HG03521 (cell line): ENCODE results near the gene GNB1.

Experiments used
- ATAC-seq: cut with Tn5 transposase; IDR thresholded peaks from one replicate; pipeline ENCODE4 v1.9.1; 2021; ENCODE audit warnings: mild to moderate bottlenecking, moderate library complexity; ENCODE audit not compliant: unreplicated experiment

Gene GNB1

DNA sequence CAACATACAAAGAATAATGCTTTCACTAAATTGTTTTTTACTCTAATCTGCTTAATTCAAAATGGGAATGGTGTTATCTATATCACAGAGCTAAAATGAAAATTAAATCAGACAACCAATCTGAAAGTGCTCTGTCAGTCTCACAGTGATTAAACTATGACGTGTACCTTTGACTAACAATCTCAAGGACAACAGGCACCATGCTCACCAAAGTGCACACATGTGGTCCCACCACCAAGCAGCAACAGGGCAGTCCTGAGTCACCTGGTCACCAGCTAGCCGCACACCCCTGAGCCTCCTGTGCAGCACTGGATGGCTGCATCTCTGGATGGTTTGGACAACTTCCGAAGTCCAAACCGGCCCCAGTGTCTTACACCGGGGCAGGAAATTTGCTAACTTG is 58.1 kb downstream of the GNB1 start:
- ATAC-seq = no peak

DNA sequence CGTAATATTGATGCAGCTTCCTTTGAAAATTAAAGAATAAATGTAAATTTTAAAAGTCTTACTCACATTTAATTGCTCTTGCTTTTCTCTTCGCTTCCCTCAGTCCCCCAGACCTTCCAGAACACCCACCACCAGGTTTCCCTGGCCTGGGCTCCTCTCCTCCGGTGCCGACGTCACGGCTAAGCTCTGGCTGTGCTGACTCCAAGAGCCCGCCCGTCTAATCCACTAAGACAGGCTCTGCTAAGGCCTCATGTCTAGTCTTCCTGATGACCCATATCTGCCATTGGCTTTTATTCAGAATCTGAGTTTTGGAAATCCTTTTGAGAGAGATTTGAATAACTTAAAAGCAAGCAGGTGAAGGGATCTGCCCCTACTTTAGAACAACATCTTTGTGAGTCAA is 58.7 kb downstream of the GNB1 start:
- no peak for ATAC-seq

DNA sequence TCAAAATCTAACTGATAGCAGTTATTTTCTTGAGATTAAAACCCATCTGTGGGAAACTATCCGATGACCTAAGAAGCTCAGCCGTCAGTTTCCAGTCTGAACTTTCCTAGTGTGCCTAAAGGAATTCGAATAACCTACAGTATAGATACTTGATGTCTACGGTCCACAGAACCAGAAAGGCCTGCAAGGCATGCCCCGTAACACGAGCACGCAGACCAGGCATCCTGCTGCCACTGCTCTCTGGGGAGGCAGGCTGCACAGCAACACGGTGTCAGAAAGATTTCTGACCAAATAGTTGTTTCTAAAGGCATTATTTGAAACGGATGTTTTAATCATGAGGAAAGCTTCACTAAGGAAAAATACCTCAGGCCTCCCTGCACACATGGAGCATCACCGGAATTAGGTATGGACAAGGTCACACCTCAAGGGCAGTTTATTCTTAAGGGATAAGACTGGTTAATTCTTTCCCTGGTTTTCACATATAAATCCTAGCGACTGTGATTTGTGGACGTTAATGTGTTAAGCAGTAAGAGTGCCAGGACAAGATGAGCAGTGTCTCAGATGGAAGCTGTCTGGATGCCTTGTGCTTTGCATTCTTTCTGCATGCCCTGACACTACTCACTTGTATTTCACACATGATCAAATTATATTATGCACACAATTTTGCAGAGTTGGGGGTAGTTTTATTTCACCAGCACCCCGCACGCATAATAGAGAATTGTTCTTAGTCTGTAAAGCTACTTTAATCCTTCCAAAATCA is 63.6 kb downstream of the GNB1 start:
- ATAC-seq = no peak

DNA sequence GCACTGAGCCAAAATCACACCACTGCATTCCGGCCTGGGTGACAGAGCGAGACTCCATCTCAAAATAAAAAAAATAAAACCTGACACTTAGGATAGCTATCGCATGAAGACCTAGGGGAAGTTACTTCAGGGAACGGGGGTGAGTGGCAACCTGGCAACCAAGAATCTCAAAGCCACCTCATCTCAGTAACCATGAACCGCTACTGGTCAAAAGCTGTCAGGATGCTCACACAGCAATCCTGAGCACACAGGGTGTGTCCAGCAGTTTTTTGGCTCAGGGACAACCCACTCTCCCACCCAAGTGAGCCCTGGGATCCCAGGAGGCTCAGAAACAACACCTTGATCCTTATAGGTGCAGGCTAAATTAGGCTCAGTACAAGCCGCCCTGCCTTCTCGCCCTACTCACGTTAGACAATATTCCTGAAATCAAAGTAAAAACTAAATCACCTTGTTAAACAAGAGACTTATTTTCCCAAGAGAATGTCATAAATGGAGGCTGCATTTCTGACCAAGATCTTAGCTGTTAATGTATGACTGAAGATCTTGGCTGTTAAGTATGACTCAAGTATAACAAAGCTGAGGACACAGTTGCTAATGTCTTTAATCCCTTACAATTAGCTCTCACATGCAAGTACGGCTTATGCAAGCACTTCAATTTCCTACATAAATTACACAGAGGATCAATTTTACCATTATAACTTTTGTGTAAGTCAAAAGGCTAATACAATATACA is 64.4 kb downstream of the GNB1 start:
- no peak for ATAC-seq

DNA sequence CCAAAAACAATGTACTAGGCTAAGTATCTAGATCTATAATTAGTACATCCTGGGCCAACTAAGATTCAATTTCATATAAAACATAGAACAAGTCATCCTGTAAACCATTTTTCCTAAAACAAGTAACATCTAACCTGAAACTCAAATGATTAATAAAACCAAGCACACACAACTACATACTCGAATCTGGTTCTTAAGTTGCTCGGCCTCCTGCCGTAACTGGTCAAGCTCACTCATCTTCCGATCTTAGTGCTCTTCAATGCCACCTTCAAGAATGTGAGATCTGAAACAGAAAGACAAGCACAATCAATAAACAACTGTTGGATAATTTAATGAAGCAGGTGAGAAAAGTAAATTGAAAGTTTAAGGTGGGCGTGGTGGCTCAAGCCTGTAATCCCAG is 65.7 kb downstream of the GNB1 start:
- ATAC-seq = no peak

DNA sequence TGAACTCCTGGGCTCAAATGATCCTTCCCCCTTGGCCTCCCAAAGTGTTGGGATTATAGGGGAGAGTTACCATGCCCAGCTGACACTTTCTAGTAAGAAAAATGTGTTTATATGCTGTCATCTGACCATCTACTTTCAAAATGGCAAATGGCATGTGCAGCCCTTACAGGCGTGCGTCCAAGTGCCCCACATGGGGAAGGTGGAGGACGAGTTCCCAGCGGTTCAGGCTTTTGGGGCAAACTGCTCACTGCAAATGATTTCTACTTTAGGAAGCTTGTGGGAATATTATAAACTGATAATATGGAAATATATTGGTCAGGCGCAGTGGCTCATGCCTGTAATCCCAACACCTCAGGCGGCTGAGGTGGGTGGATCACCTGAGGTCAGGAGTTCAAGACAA is 71.1 kb downstream of the GNB1 start:
- no peak for ATAC-seq

DNA sequence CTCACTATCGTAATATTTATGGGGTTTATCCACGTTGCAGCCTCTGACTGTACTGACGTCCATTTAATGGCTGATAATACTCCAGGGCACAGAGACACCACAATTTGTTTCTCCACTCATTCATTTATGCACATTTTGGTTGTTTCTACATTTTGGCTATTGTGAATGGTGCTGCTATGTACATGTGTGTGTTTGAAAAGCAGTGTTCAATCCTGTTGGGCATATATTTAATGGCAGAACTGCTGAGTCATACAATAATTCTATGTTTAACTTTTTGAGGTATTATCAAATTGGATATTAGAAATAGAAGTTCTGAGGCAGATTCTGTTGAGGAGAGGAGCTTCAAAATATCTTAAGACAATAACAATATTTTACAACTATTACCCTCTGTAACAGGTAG is 73.7 kb downstream of the GNB1 start:
- ATAC-seq = no peak

DNA sequence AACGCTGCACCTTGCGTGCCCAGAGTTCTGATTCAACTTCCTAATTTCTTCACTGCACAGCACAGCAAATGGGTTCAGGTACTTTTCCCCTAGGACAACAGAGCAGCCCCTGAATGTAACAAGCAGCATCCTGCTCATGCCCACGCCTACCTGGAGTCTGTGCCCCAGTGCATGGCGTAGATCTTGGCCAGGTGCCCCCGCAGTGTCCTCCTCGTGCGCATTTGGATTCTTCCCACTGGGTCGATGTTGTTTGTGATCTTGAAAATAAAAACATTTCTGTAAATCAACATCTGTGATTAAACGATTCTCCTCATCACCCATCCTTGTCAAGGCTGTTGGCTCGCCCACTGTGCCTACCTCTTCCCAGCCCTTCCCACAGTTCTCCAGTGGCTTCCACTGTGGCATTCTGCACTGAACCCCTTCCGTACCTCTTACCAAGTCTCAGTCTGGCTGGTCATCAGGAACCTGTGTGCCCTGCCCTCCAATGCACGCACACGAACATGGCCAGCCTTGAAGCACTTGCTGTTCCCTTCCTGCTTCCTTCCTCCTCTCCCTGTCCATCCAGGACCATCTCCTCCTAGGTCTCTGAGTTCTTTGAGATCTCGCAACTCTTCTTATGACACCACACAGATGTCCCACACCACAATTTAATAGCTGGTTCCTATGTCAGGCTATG is 75.1 kb downstream of the GNB1 start:
- no peak for ATAC-seq

DNA sequence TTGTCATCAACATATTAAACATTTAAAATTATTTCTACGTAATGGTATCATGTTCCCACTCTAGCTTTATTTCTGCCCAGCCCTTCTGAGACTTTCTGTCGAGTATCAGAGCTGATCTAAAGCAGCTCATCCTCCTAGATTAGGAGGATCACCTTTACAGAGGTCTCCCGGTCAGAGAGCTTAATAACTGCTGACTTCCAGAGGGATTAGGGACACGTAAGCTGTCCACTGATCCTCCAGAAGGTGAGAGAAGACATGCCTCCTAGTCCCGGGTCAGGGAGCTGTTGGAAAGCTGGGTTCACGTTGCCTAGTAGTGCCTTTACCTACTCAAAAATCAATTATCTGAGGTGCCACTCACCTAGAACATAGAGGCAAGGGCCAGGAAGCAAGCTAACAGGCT is 81.4 kb downstream of the GNB1 start:
- ATAC-seq = no peak

DNA sequence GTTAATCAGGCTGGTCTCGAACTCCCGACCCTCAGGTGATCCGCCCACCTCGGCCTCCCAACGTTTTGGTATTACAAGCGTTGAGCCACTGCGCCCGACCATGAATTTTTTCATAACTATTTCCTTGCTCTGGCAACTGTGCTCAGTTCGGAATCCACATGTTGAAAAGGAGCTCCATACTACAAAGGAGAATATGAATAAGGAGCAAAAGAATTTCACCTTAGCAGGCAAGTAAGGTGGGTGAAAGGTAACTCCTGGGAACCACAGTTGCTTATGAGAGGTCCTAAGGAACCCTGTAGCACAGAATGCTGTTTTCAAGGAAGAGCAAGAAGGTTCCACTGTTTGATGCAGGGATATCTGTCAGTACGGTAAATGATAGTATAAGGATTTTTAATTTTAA is 82.7 kb downstream of the GNB1 start:
- ATAC-seq = no peak

DNA sequence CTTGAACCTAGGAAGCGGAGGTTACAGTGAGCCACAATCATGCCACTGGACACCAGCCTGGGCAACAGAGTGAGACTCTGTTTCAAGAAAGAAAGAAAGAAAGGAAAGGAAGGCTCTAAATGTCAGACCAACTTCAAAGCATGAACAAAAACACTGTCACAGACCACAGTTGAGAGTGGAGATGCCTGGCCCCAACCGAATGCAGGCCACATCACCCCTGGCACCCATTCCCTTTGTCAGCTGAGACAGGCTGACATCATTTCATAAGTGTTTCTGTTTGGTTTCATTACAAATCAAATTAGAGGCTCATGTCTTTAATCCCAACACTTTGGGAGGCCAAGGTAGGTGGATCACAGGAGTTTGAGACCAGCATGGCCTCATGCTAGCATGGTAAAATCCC is 84.0 kb downstream of the GNB1 start:
- no peak for ATAC-seq

DNA sequence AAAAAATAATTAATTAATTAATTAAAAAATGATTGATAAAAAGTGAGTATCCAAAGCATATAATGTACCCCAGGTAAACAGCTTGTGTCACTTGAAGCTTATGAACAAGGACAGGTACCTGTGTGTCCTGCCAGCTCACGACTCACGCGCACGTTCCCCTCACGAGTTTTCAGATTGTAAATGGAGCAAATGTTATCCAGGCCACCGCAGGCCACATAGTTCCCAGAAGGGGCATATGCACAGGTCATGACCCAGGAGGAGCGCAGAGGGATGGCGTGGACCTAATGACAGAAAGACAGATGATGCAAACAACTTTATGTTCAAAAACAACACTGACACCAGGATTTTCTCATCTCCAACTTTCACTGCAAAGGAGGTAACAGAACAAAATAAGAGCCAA is 86.6 kb downstream of the GNB1 start:
- ATAC-seq = no peak

DNA sequence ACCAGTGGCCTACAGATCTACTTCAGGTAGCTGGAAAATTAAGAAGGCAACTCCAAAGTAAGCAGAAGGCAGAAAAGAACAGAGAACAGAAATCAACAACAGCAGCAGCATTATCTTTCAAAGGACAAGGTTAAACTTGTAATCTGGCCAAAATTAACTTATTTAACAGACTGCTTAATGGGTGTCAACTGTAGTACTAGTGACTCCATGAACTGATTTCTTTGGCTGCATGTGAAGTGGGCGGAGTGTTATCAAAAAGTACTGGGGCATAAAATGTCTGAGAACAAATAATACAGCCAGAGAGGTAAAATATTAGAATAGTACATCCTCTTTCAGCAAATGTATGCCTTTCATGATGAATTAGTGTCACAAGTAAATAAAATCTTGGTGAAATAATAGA is 88.0 kb downstream of the GNB1 start:
- ATAC-seq = no peak

DNA sequence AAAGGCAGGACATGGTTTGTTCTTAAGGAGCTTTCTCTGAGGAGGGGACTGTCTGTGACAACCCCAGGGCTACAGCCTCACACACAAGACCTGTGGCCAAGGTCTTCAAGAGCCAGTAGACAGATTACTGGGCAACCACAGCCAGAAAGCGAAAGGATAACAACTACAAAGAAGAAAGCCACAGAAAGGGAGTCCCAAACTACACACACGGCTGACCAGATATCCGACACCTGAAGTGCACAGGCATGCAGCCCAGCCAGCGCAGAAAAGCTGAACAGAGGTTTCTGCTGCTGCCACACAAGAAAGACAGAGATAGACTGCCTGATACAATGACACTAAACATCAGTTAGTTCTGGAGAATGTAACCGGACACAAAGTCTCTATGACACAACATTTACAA is 91.2 kb downstream of the GNB1 start:
- no peak for ATAC-seq

DNA sequence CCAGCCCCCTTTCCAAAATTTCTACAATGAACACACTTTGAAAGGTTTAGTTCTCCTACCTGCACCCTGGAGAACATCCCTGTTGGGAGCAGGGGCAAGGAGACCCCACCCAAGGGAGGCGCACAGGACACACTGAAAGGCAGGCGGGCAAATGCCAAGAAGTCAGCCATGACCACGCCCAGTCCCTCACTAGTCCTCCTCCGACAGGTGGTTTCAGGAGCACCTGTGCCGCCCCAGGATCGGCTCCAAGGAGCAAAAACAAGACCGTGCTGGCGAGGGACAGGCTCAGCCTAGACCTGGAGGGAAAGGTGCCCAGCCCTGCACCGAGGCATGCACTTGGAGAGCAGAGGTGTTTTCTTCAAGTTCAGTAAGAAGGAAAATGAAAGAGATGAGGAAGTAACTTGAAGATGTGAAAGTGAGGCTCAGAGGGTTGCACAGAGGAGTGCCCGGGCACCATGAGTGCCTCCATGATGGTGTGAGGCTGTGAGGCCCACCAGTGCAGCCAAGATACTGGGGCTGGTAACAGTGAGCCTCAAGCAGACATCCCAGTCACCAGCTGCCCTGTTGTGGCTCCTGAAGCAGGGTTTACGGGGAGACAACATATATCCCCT is 93.1 kb downstream of the GNB1 start:
- no peak for ATAC-seq

DNA sequence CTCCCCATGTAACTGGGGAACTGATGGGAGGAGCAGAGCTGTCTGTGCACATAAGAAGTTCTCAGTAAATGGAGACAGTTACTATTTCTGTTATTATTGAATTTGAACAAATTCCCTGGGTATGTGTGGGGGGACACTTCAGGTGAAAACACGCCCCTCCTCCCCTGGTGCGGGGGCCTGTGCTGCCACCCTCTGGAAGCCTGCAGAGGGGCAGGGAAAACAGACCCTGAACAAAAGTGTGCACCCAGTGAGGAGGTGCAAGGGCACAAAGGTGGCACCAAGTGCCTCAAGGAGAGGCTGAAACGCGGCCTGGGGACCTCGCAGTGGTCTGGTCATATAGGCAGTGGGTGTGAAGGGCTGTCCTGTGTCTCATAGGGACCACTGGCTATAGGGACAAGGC is 94.4 kb downstream of the GNB1 start:
- no peak for ATAC-seq

DNA sequence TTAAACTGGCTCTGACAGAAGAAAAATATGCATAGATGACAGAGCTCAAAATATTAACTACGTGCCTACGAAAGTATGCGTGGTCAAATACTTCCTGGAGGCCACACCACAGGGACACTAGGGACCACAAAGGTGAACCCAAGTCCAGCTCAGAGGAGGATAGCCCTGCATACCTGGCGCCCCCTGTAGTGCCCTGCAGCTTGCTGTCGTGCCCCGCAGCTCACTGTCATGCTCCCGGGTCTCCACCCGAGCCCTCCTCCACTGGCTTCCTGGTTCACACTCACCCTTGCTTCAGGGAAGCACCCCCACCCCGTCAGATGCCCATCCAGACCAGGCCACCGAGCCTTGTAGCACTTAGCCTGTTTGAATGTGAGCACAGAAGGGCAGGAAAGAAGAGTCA is 95.9 kb downstream of the GNB1 start:
- no peak for ATAC-seq

DNA sequence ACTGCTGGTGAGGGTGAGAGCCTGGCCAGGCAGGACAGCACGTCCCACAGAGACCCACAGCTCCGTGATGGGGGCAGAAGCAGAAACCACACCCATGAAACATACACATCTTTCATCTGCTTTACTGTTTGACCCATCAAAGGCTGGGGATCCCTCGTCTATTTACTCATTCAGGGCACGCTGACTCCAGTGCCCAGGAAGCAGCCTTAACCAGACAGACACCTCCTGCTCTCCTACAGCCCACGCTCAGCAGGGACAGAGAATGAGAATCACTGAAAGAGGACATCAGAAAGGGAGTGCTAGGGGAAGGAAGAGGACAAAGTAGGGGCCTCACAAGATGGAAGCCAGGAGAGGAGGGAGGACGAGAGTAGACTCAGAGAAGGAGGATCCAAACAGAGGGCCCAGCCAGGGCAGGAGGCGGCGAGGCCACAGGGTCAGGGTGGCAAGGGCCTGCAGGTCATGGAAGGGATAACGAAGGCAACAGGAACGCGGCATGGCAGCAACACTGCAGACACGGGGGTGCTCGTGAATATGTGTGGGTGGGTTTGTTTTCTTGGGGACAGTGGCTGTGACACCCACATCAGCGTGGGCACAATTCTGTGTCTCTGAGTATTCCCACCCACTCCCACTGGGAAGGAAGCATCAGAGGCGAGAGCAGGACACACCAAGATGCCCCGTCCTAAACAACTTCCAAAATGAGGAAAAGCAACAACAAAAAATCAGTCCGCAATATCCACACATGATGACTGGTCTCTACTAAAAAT is 97.2 kb downstream of the GNB1 start:
- no peak for ATAC-seq

DNA sequence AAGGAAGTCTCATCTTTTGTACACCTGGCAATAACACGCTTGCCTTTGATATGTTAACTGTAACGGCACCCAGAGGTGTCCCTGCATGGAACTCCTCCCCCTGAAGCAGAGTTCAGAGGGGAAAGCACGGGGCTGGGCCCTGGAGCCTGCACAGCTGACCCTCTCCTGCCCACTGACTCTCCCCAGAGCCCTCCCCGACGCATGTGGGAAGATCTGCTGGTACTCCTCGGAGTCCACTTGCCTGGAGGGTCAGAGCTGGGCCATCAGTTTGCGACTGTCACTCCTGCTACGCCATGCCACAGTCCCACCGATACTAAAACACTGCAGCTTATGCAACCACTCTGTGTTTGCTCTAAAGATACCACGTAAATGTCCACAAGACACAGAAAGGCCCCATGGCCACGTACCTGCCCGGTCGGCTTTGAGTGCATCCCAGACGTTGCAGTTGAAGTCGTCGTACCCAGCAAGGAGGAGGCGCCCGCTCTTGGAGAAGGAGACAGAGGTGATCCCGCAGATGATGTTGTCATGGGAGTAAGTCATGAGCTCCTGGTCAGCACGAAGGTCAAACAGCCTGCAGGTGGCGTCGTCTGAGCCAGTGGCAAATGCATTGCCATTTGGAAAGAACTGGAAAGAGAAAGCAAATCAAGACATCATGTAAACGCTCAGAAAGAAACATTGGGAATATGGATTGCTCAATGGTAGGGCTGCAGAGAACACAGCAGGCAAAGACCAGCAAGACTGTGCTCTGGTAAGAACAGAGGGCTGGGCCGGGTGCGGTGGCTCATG is 102.0 kb downstream of the GNB1 start:
- ATAC-seq = no peak

DNA sequence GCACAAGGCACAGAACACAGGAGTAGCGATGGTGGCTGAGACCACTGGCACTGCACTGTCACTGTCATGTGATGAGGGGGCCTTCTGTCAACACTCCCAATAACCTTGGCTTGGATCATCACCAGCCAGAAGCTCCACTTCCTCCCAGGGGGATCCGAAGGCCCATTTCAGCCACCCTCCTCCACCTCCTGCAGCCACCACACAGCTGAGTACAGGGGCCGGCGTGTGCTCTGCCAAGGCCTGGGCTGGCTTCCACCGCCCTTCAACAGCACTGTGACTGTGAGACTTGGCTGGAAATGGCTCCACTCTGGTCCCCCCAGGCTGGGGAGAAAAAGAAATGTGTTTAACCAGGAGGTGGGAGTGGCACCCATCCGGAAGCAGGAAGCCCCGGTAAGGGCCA is 102.8 kb downstream of the GNB1 start:
- ATAC-seq = no peak
